GM12891 (cell line): ENCODE data around the gene TMEM231.

Source experiments
- PAX5 ChIP-seq: IDR thresholded peaks from 2 replicates; pipeline ENCODE4 v1.6.1; 2011; ENCODE audit warnings: low read length, moderate library complexity, mild to moderate bottlenecking; ENCODE audit not compliant: insufficient read depth, severe bottlenecking
- POLR2A ChIP-seq: IDR thresholded peaks from 2 replicates; pipeline ENCODE4 v1.6.1; 2011; ENCODE audit warnings: low read depth, low read length, control low read depth
- POLR2AphosphoS5 ChIP-seq: IDR thresholded peaks from 2 replicates; pipeline ENCODE4 v1.6.1; 2011; ENCODE audit warnings: low read depth, low read length, control low read depth
- SPI1 ChIP-seq: IDR thresholded peaks from 2 replicates; pipeline ENCODE4 v1.6.1; 2011; ENCODE audit warnings: low read depth, low read length, control low read depth
- TAF1 ChIP-seq: IDR thresholded peaks from 2 replicates; pipeline ENCODE4 v1.6.1; 2011; ENCODE audit warnings: low read depth, low read length, control low read depth

DNA sequence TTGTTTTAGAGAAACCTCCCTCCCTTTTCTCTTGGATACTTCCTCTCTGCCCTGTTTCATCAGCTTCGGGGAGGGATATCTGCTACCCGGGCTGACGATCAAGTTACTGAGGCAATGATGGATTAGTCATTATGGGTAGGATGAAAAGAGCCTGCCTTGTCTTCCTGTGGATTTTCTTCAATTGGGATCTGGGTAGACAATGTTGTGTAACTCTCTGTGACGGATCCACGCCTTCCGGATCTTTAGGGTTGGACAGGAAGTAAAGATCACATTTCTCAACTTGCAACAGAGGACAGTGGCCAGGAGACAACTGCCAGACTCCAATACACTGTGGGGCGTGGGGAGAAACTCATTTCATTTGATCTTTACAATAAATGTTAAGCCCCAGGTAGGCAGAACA, 49.5 kb downstream of the TMEM231 start:
- TF ChIP-seq POLR2A (no peak), POLR2AphosphoS5 (no peak), TAF1 (no peak), SPI1 (no peak), PAX5 (no peak)
